Activated gamma-delta T cell treated with Interleukin-2 at 50 U/mL for 16 hours (primary cell): ENCODE results near the gene SPTBN2.
A peak's percentile ranks its signal among the peaks of the same experiment; 100 is the strongest.
"Not testable (repeated sequence)": the region's sequence is repeated elsewhere in the genome, so short reads cannot be mapped to it uniquely, and the experiment has no call there.

ENCODE experiments used
- DNase-seq: peaks from one replicate; pipeline ENCODE4 v3.0.0-alpha.2; 2020

The SPTBN2 gene

GRCh38 chr11:66680966-66681645 is 47.9 kb downstream of the SPTBN2 start:
- no peak for DNase-seq

GRCh38 chr11:66677599-66678375 is 51.2 kb downstream of the SPTBN2 start, which contains the start of gene RBM4B:
RBM4B (minus strand) TSS chr11:66677887; CDS start chr11:66677079, 808 bp downstream.
- peak; percentile 95 for DNase-seq

DNA sequence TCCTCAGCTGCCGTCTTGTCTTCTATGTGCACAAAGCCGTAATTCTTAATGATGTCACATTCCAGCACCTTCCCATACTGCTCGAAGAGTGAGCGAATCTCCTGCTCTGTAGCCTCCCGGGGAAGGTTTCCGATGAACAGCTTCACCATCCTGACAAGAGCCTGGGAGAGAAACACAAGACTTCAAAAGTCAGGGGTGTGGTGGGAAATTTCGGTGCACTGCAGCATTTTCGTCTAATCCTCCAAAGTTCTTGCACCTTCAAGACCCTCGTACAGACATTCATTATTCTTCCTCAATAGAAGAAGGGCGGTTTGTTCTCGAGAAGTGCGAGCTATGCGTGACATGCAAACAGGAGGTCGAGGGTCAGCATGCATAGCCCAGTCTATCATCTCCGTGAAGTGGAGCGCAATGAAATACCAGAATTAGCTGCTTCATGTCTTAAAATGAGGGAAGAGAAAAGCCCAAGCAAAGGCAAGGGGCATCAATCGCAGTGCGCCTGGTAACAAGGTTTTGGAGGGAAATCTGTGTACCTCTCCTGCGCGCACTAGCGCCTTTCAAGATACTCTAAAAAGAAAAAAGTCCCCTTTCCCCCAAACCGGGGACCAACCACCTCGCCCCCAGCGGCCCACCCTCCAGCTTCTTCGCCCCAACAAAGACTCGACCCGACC is 52.0 kb downstream of the SPTBN2 start:
- DNase-seq: no peak

DNA sequence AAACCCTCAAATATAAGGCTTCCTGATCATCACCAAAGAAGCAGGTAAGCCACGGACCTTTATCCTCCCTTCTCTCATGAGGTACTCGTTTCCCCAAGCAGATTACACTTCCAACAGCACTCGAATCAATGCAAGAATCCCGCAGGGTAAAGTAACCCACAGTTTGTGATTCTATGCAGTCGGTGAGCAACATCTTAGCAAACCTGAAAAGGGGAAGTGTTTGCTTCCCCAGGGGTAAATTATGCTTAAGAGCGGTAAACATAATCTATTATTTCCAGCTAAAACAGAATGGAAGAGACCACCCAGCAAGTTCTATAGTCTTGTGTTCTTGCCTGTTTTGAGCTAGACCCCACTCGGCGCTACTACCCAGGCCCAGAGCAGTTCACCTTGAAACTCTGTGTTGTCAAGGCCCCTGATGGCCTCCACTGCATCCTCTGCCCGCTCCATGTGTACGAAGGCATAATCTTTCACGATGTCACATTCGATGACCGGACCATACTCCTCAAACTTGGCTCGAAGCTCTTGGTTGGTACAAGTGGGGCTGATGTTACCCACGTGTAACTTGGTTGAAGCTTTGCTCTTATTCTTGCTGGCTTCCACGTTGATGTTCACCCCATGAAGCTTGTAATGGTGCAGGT is 52.6 kb downstream of the SPTBN2 start:
- no peak for DNase-seq

DNA sequence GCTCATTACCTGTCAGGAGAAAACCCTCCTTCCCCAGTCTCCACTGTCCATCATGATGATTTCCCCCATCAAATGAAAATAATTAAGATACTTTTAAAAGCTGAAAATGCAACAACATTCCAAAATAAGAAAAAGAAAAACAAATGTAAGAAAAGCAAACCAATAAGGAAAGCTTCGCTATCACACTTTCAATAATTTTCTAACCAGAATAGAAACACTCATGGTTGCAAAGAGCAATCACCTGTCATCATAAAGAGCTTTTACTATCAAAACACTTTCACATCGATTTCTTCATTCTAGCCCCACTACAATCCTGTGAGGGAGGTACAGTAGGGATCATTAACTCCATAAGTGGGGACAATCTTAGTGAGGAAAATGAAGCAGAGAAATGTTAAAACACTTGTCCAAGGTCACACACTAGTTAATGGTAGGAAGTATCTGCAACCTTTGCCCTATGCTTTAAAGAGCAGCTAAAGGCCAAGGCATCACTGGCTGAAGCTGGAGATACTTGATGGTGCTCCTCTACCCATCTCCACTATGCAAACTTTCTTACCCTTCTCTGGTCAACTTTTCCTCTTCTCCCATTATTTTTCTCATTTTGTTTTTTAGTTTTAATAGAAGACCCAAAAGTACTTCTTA is 53.9 kb downstream of the SPTBN2 start:
- DNase-seq: no peak

DNA sequence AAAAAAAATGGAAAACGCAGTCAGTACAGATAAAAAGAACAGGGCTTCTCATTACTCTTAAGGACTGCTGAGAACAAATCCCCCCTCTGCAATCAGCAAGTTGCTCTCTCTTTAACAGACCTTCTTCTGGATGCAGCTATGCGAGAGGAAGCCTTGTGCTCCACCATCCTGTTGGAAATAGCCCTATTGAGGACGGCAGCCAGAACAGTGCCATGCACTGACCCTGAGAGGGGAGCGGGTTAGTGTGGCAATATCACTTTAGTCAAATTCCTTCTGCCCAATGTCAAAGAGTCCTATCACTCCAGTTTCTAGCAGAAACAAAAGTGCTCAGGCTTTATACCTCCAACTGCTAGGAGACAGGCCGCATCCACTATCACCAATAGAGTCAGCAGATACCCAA is 58.2 kb downstream of the SPTBN2 start:
- no peak for DNase-seq

GRCh38 chr11:66665369-66665768 is 63.6 kb downstream of the SPTBN2 start:
- no peak for DNase-seq

DNA sequence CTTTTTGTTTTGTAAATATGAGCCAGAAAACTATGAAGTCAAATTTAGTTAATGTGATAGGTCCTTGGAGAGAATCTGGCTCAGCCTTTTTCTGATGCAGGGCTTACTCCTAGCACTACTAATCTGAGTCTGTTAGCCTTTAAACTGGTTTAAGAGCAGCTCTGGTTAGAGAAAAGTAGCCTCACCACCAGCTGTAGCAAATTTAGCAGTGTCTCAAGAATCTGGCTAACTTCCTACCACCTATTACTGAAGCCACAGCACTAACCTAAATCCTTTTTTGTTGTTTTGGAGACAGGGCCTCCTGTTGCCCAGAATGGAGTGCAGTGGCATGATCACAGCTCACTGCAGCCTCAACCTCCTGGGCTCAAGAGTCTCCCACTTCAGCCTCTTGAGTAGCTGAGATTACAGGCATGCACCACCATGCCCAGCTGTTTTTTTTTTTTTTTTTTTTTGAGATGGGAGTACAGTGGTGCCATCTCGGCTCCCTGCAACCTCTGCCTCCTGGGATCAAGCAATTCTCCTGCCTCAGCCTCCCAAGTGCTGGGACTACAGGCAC is 65.2 kb downstream of the SPTBN2 start:
- no peak for DNase-seq

DNA sequence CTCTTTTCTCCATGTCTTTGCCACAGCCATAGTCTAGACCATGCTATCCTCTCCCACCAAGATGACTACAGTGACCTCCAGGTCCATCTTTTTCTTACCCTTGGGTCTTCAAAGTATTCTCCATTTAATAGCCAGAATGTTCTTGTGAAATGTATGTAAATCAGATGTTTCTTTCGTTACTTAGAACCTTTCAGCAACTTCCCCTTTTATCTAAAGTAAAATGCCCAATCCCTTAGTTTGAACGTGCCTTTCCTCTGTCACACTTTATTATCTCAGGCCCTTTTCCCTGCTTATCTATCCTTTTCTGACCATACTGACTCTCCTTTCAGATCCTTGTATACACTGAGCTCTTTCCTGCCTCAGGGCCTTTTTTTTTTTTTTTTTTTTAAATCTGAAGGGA is 69.3 kb downstream of the SPTBN2 start:
- no peak for DNase-seq

GRCh38 chr11:66653123-66653522 is 75.9 kb downstream of the SPTBN2 start:
- DNase-seq: no peak

DNA sequence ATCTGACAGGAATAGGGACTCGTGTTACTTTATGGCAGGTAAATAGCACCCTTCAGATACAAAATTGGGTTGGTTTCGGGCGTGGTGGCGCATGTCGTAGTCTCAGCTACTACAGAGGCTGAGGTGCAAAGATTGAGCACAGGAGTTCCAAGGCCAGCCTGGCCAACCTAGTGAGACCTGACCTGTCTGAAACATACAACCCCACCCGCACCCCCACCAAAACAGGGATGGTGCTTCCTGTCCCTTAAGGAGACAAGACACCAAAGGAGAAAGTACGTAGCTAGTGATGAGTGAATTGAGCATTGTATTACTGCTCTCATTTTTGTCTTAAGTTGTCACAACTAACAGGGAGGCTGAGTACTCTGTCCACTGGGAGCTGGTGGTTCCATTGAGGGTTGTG is 76.4 kb downstream of the SPTBN2 start:
- no peak for DNase-seq

GRCh38 chr11:66651016-66651415 is 78.0 kb downstream of the SPTBN2 start:
- DNase-seq: no peak

DNA sequence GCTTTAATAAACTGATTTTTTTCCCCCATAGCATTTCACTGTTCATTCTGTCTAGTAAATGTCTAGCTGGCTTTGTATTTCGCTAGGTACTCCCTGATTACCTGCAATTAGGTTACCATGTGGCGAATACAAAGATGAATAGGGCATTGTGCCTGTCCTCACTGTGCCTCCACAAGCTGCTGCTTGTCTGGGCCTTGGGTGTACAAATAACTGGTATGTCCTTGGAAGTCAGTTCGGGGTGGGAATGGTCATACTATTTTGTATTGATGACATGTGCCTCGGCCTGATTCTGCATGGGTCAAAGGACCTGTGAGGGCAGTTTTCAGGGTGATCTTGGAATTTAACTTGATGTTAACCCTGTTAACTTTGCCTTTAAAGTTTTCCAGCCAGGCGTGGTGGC is 79.1 kb downstream of the SPTBN2 start:
- DNase-seq: no peak

DNA sequence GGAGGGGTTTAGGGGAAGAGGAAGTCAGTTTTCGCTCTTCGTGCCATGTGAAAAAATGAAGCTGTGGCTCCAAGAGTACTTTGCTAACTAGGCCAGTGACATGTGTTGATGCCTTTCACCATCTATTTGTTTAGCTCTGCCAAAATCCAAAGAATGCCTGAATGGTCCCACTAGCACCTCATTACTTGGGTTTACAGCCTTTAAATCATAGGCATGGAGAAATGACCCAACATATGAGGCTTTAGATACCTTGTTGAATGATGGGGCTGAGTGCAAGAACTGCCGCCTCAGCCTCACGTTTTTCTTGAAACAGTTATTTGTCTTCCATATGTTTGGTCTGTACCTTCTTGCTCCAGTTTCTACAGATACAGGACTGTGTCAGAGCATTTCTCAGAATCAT is 82.2 kb downstream of the SPTBN2 start:
- DNase-seq: no peak

DNA sequence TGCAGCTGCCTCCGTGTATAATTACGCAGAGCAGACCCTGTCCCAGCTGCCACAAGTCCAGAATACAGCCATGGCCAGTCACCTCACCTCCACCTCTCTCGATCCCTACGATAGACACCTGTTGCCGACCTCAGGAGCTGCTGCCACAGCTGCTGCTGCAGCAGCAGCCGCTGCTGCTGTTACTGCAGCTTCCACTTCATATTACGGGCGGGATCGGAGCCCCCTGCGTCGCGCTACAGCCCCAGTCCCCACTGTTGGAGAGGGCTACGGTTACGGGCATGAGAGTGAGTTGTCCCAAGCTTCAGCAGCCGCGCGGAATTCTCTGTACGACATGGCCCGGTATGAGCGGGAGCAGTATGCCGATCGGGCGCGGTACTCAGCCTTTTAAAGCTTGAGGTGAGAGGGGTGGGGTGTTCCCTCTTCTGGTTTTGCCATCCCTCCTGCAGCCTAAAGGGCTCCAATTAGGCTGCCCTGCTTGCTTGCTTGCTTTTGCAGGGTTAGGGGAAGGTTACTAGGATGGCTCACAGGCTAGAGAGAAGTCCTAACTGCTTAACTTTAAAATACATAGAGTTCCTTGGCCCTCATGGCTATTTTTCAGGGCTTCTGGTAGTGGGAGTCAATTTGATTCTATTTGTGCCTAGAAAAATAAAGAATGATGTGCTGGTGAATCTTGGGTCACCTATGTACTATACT is 85.1 kb downstream of the SPTBN2 start:
- DNase-seq: no peak

DNA sequence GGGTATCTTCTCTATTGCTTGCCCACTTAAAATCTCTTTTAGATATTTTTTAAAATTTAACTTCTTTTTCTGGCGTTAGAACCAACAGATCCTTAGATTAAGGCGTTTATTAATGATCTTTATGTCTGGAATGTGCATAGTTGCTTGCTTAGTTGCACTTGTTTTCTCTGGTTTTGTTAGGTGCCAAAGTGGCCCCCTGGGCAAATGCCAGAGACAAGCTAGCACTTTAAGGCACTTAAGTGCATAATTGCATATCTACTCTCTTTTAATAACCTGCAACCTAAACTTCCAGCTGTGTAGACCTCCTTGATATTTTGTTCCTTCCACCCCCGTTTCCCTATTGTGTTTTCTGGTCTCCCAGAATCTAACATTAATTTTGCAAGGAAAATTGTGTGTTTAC is 87.2 kb downstream of the SPTBN2 start:
- DNase-seq: no peak

DNA sequence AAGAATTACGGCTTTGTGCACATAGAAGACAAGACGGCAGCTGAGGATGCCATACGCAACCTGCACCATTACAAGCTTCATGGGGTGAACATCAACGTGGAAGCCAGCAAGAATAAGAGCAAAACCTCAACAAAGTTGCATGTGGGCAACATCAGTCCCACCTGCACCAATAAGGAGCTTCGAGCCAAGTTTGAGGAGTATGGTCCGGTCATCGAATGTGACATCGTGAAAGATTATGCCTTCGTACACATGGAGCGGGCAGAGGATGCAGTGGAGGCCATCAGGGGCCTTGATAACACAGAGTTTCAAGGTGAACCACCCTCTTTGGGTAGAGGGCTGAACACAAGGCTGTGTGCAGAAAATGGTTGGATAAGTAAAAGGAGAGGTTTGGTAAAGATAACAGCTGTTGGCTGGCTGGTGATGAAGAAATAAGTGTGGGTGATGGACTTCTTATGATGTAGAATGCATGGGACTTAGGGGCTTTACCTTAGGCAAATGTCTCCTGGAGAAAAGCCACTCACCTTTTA is 89.1 kb downstream of the SPTBN2 start:
- not testable (repeated sequence) for DNase-seq

GRCh38 chr11:66639066-66639813 is 89.8 kb downstream of the SPTBN2 start:
- peak; percentile 14 for DNase-seq

GRCh38 chr11:66638177-66639065 is 90.6 kb downstream of the SPTBN2 start, which contains the start of gene RBM4:
RBM4 (plus strand) TSS chr11:66638703; CDS start chr11:66639712, 1,009 bp downstream.
- peak; percentile 95 for DNase-seq
